NCI-H526 (cell line): ENCODE results near the gene MAP3K21.

Source experiments
- DNase-seq, 2 experiments: peaks; one replicate each; lab custom pipeline; 2025; lab: John Stamatoyannopoulos, UW

MAP3K21 gene

GRCh38 chr1:233359431-233359830 lies 31.9 kb downstream of the MAP3K21 start:
- peak; percentile 32 to 51 for DNase-seq

GRCh38 chr1:233359905-233360304 lies 32.4 kb downstream of the MAP3K21 start:
- DNase-seq, result no peak

GRCh38 chr1:233360525-233361102 lies 33.1 kb downstream of the MAP3K21 start:
- no peak for DNase-seq

- no peak for DNase-seq
These were observed 34.4 kb downstream of the MAP3K21 start for GRCh38 chr1:233361876-233362275.

GRCh38 chr1:233362743-233363142 lies 35.2 kb downstream of the MAP3K21 start:
- DNase-seq, result no peak

- no peak for DNase-seq
These were observed 36.5 kb downstream of the MAP3K21 start for GRCh38 chr1:233364026-233364425.

- DNase-seq, result peak in 1 of 2 experiments; percentile 4
These were observed 37.4 kb downstream of the MAP3K21 start for GRCh38 chr1:233364695-233365539.

GRCh38 chr1:233366575-233366974 lies 39.1 kb downstream of the MAP3K21 start:
- DNase-seq, result no peak

- no peak for DNase-seq
These were observed 39.7 kb downstream of the MAP3K21 start for GRCh38 chr1:233367057-233367803.

- no peak for DNase-seq
These were observed 40.7 kb downstream of the MAP3K21 start for GRCh38 chr1:233368106-233368788.

- DNase-seq, result no peak
These were observed 41.2 kb downstream of the MAP3K21 start for GRCh38 chr1:233368789-233369130.

- DNase-seq, result no peak
These were observed 44.9 kb downstream of the MAP3K21 start for GRCh38 chr1:233372218-233373120.

- no peak for DNase-seq
These were observed 45.7 kb downstream of the MAP3K21 start for GRCh38 chr1:233373226-233373625.

- no peak for DNase-seq
These were observed 48.1 kb downstream of the MAP3K21 start for GRCh38 chr1:233375653-233376052.

- DNase-seq, result no peak
These were observed 49.0 kb downstream of the MAP3K21 start for GRCh38 chr1:233376382-233377110.

GRCh38 chr1:233379869-233380438 lies 52.4 kb downstream of the MAP3K21 start:
- no peak for DNase-seq

- no peak for DNase-seq
These were observed 54.3 kb downstream of the MAP3K21 start for GRCh38 chr1:233381806-233382205.

GRCh38 chr1:233383984-233384383 lies 56.5 kb downstream of the MAP3K21 start:
- no peak for DNase-seq

- DNase-seq, result no peak
These were observed 58.8 kb downstream of the MAP3K21 start for GRCh38 chr1:233386336-233386735.

GRCh38 chr1:233387585-233387984 lies 60.1 kb downstream of the MAP3K21 start:
- no peak for DNase-seq
